Esophagus (tissue), 2 donors: ENCODE measurements around the gene LZTS2. TPM values are rescaled to one million over a fixed set of nuclear protein-coding genes. Genes with fewer than 3 reads are reported as not detected.

Experiments
- H3K27ac ChIP-seq, 2 donors: one replicate each; pipeline ENCODE4 v1.5.1; 2013; ENCODE audit warnings: low read depth in 2 of 2, mild to moderate bottlenecking in 2 of 2, inconsistent platforms in 1 of 2, low read length in 1 of 2, moderate library complexity in 1 of 2
- H3K27me3 ChIP-seq, 2 donors: one replicate each; pipeline ENCODE4 v1.6.1; 2013; ENCODE audit warnings: low read length in 2 of 2, control low read depth in 1 of 2, mild to moderate bottlenecking in 1 of 2; ENCODE audit not compliant: insufficient read depth in 2 of 2, control insufficient read depth in 1 of 2
- H3K36me3 ChIP-seq, 2 donors: one replicate each; pipeline ENCODE4 v1.6.1; 2013; ENCODE audit warnings: low read length in 1 of 2; ENCODE audit not compliant: control insufficient read depth in 2 of 2, insufficient read depth in 2 of 2
- H3K4me1 ChIP-seq, 2 donors: one replicate each; pipeline ENCODE4 v1.6.1; 2013; ENCODE audit warnings: low read length in 1 of 2; ENCODE audit not compliant: control insufficient read depth in 2 of 2, insufficient read depth in 2 of 2
- H3K4me3 ChIP-seq, 2 donors: one replicate each; pipeline ENCODE4 v1.5.1; 2013; ENCODE audit warnings: low read length in 2 of 2, mild to moderate bottlenecking in 2 of 2, low read depth in 1 of 2, moderate library complexity in 1 of 2
- H3K9me3 ChIP-seq, 2 donors: one replicate each; pipeline ENCODE4 v1.6.1; 2013; ENCODE audit warnings: mild to moderate bottlenecking in 2 of 2, low read depth in 1 of 2, low read length in 1 of 2, moderate library complexity in 1 of 2; ENCODE audit not compliant: control insufficient read depth in 2 of 2, insufficient read depth in 1 of 2
- WGBS, 2 donors: extraction: QIAGEN DNeasy Blood & Tissue Kit; methylation state at CpG; one replicate each; pipeline ENCODE4 v1.1.7; 2013; 5-methylcytosine and 5-hydroxymethylcytosine counted together
- polyA plus RNA-seq, 2 donors: library from polyadenylated mRNA; stranded (reverse); fragments of 200-250 nt; gene quantifications; one replicate each; pipeline ENCODE4 v1.2.3, GENCODE V29; 2013
- donor health status: healthy with polysubstance abuse.
- donor health status: Bipolar disorder and iron deficiency.

Gene LZTS2
- polyA plus RNA-seq, 2 donors, result 31.8 to 34.9 TPM

- 63 to 65% methylated on average over 21 to 22 of the region's 22 CpGs for WGBS, 2 donors
- peaks cover 4 to 6% of the 10 kb centered on the region in 2 donors for H3K4me1 ChIP-seq
- H3K27me3 ChIP-seq, result no peaks in the 10 kb centered on the region
- no peak overlapping the region for H3K27ac ChIP-seq
- no peak overlapping the region for H3K4me3 ChIP-seq
- H3K36me3 ChIP-seq, result peaks cover 0 to 3% of the 10 kb centered on the region in 2 donors
- H3K9me3 ChIP-seq, result no peaks in the 10 kb centered on the region
Measured at GRCh38 chr10:101011517-101012423, 12.2 kb downstream of the LZTS2 start.

- peaks cover 4 to 6% of the 10 kb centered on the region in 2 donors for H3K4me1 ChIP-seq
- H3K27ac ChIP-seq, result peak overlapping the region in 1 of 2 donors; percentile 40
- no peak overlapping the region for H3K4me3 ChIP-seq
- no peaks in the 10 kb centered on the region for H3K27me3 ChIP-seq
- H3K36me3 ChIP-seq, result no peaks in the 10 kb centered on the region
- 18 to 22% methylated on average over 14 of the region's 14 CpGs for WGBS, 2 donors
- H3K9me3 ChIP-seq, result no peaks in the 10 kb centered on the region
Measured at GRCh38 chr10:101012525-101013364, 13.1 kb downstream of the LZTS2 start.

- H3K36me3 ChIP-seq, result no peaks in the 10 kb centered on the region
- 30 to 33% methylated on average over 9 of the region's 9 CpGs for WGBS, 2 donors
- H3K9me3 ChIP-seq, result no peaks in the 10 kb centered on the region
- H3K27ac ChIP-seq, result peak overlapping the region in 1 of 2 donors; percentile 40
- H3K4me1 ChIP-seq, result peaks cover 4 to 6% of the 10 kb centered on the region in 2 donors
- no peaks in the 10 kb centered on the region for H3K27me3 ChIP-seq
- H3K4me3 ChIP-seq, result no peak overlapping the region
Measured at GRCh38 chr10:101013365-101013825, 13.8 kb downstream of the LZTS2 start.

- Histone ChIP-seq H3K27me3 (no peaks in the 10 kb centered on the region), H3K36me3 (no peaks in the 10 kb centered on the region), H3K4me1 (peaks cover 0 to 3% of the 10 kb centered on the region in 2 donors), H3K27ac (no peak overlapping the region), H3K9me3 (no peaks in the 10 kb centered on the region), H3K4me3 (no peak overlapping the region)
- WGBS, 2 donors, result 17 to 18% methylated on average over 11 of the region's 11 CpGs
Measured at GRCh38 chr10:101014230-101014884, 14.7 kb downstream of the LZTS2 start.

- H3K9me3 ChIP-seq, result no peaks in the 10 kb centered on the region
- H3K4me1 ChIP-seq, result peaks cover 0 to 3% of the 10 kb centered on the region in 2 donors
- WGBS, 2 donors, result 31 to 41% methylated on average over 6 to 7 of the region's 7 CpGs
- no peak overlapping the region for H3K4me3 ChIP-seq
- no peaks in the 10 kb centered on the region for H3K36me3 ChIP-seq
- no peak overlapping the region for H3K27ac ChIP-seq
- no peaks in the 10 kb centered on the region for H3K27me3 ChIP-seq
Measured at GRCh38 chr10:101014966-101015581, 15.5 kb downstream of the LZTS2 start.

DNA sequence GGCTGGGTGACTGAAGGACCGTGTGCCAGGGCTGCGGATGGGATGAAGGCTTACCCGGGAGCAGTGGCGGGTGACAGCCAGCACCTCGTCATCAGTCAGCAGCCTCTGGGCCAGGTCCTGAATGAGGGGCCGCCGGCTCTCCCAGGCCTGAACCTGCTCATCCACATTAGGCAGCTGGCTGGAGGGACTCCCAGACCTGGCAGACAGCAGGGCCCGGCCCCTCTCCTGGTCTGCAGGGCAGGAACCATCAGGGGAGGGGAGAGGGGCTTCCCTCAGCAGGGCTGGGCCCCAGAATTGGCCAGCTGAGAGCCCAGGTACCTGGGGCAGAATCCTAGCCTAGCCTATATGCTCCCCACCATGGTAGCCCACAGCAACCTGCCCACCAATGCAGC lies 16.0 kb downstream of the LZTS2 start:
- Histone ChIP-seq H3K4me3 (no peak overlapping the region), H3K4me1 (peaks cover 0 to 3% of the 10 kb centered on the region in 2 donors), H3K27me3 (no peaks in the 10 kb centered on the region), H3K9me3 (no peaks in the 10 kb centered on the region), H3K27ac (no peak overlapping the region), H3K36me3 (no peaks in the 10 kb centered on the region)
- 72 to 75% methylated on average over 7 to 8 of the region's 8 CpGs for WGBS, 2 donors

DNA sequence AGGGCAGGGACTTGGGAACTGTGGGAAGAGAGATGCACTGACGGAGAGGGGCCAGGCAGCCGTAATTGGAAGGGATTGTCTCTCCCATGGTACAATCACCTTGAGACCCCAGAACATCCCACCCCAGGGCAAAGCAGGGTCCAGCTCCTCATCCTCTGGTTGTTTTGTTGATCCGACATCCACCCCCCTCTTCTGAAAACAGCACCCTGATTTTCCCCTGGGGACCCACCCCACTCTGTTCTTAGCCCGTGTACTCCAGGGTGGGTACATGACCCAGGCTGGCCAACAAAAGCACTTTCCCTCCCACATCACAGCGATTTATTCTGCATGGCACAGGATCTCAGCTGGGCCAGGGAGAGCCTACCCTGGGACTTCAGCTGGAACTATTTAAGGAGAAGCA lies 17.2 kb downstream of the LZTS2 start:
- Histone ChIP-seq H3K4me1 (peaks cover 0 to 3% of the 10 kb centered on the region in 2 donors), H3K27ac (no peak overlapping the region), H3K36me3 (no peaks in the 10 kb centered on the region), H3K27me3 (no peaks in the 10 kb centered on the region), H3K4me3 (no peak overlapping the region), H3K9me3 (peaks cover 0 to under 1% of the 10 kb centered on the region in 2 donors)
- 65 to 71% methylated on average over 5 of the region's 5 CpGs for WGBS, 2 donors

- Histone ChIP-seq H3K27me3 (no peaks in the 10 kb centered on the region), H3K36me3 (no peaks in the 10 kb centered on the region)
Measured at GRCh38 chr10:101018118-101018599, 18.6 kb downstream of the LZTS2 start.

More at GRCh38 chr10:101018118-101018599, 18.6 kb downstream of the LZTS2 start:
- H3K27ac ChIP-seq, result no peak overlapping the region
- H3K4me1 ChIP-seq, result peaks cover 0 to 1% of the 10 kb centered on the region in 2 donors
- H3K9me3 ChIP-seq, result peaks cover 0 to 2% of the 10 kb centered on the region in 2 donors
- no peak overlapping the region for H3K4me3 ChIP-seq
- WGBS, 2 donors, result 62 to 64% methylated on average over 19 to 20 of the region's 20 CpGs
